Measurements from ENCODE around the gene BCL2L12. TPM values are rescaled to one million over a fixed set of nuclear protein-coding genes. Genes with fewer than 3 reads are reported as not detected.

Gene BCL2L12
- total and polyA plus RNA-seq, 12 donors, result 7.8 to 19.6 (median 9.8) TPM

GRCh38 chr19:49678985-49679770 is 13.4 kb downstream of the BCL2L12 start:
- intact Hi-C loops (cut with DNase I), result loop anchor here in 6 of 10 donors (5.0 to 10.0 kb wide), 10 partner anchors 84 to 227 kb away; partner anchors contain the start of genes PRR12 (in 3 of the 6), NOSIP (in 2 of the 6), PRRG2 (in 2 of the 6) and AKT1S1 (in 1 of the 6)
- H3K9me3 ChIP-seq, result no peaks in the 10 kb centered on the region
- TF ChIP-seq, protein P1, sequence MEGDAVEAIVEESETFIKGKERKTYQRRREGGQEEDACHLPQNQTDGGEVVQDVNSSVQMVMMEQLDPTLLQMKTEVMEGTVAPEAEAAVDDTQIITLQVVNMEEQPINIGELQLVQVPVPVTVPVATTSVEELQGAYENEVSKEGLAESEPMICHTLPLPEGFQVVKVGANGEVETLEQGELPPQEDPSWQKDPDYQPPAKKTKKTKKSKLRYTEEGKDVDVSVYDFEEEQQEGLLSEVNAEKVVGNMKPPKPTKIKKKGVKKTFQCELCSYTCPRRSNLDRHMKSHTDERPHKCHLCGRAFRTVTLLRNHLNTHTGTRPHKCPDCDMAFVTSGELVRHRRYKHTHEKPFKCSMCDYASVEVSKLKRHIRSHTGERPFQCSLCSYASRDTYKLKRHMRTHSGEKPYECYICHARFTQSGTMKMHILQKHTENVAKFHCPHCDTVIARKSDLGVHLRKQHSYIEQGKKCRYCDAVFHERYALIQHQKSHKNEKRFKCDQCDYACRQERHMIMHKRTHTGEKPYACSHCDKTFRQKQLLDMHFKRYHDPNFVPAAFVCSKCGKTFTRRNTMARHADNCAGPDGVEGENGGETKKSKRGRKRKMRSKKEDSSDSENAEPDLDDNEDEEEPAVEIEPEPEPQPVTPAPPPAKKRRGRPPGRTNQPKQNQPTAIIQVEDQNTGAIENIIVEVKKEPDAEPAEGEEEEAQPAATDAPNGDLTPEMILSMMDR (IDR thresholded peaks at IDR 0.05), result no peak
- no peak for DNase-seq
- peak overlapping the region in 3 of 10 donors; percentile 89 to 99 (median 92) for H3K4me3 ChIP-seq
- H3K36me3 ChIP-seq, result peaks cover 3 to 39% (median 31%) of the 10 kb centered on the region in 9 donors
- no peak for ATAC-seq
- H3K27ac ChIP-seq, result peak overlapping the region in 9 of 10 donors; percentile 62 to 98 (median 96)
- H3K27me3 ChIP-seq, result no peaks in the 10 kb centered on the region
- WGBS, 2 donors, result 38 to 55% methylated on average over 12 of the region's 12 CpGs
- peaks cover 17 to 58% (median 45%) of the 10 kb centered on the region in 9 donors for H3K4me1 ChIP-seq

DNA sequence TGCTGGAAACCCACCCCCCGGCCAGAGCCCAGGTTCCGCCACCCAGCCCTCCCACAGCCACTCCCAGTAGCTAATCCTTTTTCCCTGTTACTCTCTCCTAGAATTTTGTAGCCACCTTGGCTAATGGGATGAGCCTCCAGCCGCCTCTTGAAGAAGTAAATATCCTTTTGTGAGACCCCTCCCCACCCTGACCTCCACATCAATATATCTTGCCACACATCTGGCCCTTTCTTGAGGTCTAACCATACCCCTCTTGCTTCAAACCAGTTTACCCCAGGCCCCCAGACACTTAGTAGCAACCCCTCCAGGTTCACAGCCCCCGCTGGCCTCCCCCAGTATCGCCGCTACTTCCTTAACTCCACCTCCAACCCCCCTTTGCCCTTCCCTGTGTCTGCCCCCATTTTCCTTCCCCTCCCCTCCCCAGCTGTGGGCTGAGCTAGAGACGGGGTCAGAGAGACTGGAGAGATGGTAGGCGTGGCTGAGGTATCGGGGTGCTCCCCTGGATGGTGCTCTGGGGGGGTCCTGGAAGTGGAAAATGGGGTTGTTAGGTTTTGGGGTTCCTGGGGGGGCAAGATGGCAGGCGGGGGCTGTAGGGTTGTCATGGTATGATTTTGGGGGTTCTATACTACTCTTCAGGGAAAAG is 14.2 kb downstream of the BCL2L12 start:
- no peak for DNase-seq
- H3K4me1 ChIP-seq, result peaks cover 17 to 61% (median 47%) of the 10 kb centered on the region in 9 donors
- intact Hi-C loops (cut with DNase I), result loop anchor here in 7 of 10 donors (5.0 to 10.0 kb wide), 11 partner anchors 85 to 228 kb away; partner anchors contain the start of genes PRR12 (in 3 of the 7), NOSIP (in 2 of the 7), PRRG2 (in 2 of the 7) and AKT1S1 (in 1 of the 7)
- peaks cover 3 to 46% (median 34%) of the 10 kb centered on the region in 9 donors for H3K36me3 ChIP-seq
- H3K4me3 ChIP-seq, result peak overlapping the region in 4 of 10 donors; percentile 23 to 35 (median 27)
- WGBS, 2 donors, result 53 to 60% methylated on average over 10 of the region's 10 CpGs
- no peaks in the 10 kb centered on the region for H3K9me3 ChIP-seq
- TF ChIP-seq, protein P1 (IDR thresholded peaks at IDR 0.05), result no peak
- peak overlapping the region in 9 of 10 donors; percentile 50 to 98 (median 72) for H3K27ac ChIP-seq
- no peaks in the 10 kb centered on the region for H3K27me3 ChIP-seq
- no peak for ATAC-seq

DNA sequence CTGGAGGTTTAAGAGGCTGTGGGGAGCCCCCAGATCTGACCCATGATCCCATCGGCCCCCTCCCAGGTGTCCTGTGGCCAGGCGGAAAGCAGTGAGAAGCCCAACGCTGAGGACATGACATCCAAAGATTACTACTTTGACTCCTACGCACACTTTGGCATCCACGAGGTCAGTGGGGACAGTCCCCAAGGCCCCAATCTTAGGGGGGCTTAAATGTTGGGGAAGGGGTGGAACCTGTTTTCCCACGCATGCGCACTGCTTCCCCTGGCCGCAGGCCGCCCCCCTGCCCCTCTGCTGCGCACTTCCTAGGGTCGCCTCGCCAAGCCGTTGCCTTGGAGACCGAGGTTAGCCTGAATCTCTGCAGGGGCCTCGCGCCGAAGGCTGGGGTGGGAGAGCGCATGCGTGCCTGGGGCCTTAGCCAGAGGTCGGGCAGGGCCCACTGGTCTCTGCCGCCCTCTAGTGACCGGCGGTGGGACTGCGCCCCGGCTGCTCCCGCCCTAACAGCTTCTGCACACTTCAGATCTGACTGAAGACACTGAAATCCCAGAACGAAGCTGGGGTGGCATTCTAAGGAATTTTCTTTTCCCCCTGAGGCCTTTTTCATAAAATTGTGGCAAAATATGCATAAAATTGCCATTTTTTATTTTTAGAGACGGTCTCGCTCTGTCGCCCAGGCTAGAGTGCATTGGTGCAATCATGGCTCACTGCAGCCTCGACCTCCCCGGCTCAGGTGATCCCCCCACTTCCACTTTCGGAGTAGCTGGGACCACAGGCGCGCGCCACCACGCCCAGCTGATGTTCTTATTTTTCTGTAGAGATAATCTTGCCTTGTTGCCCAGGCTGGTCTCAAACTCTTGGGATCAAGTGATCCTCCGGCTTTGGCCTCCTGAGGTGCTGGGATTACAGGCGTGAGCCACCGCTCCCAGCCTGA is 15.0 kb downstream of the BCL2L12 start:
- 32 to 33% methylated on average over 39 to 40 of the region's 40 CpGs for WGBS, 2 donors
- peaks cover 3 to 54% (median 41%) of the 10 kb centered on the region in 9 donors for H3K36me3 ChIP-seq
- TF ChIP-seq, protein P1 (IDR thresholded peaks at IDR 0.05), result peak; percentile 99 to 100 (median 100)
- DNase-seq (peak; percentile 89 to 95), ATAC-seq (peak; percentile 3 to 20 (median 6))
- H3K9me3 ChIP-seq, result no peaks in the 10 kb centered on the region
- peak overlapping the region in 9 of 10 donors; percentile 50 to 98 (median 70) for H3K27ac ChIP-seq
- H3K4me1 ChIP-seq, result peaks cover 17 to 66% (median 53%) of the 10 kb centered on the region in 9 donors
- peak overlapping the region in 6 of 10 donors; percentile 22 to 38 (median 27) for H3K4me3 ChIP-seq
- no peaks in the 10 kb centered on the region for H3K27me3 ChIP-seq
- intact Hi-C loops (cut with DNase I), result loop anchor here in 1 of 10 donors (10.0 kb wide), 1 partner anchor 124 kb away; no protein-coding TSS in a partner anchor
